GM21381 (cell line): ENCODE results near the gene GRB10.
"Not testable (repeated sequence)": the region's sequence is repeated elsewhere in the genome, so short reads cannot be mapped to it uniquely, and the experiment has no call there.

Source experiments
- ATAC-seq: cut with Tn5 transposase; IDR thresholded peaks from one replicate; pipeline ENCODE4 v1.9.1; 2021; ENCODE audit warnings: mild to moderate bottlenecking, moderate library complexity; ENCODE audit not compliant: unreplicated experiment

The GRB10 gene

GRCh38 chr7:50779427-50779826 is 3.3 kb downstream of the GRB10 start:
- ATAC-seq, result no peak

GRCh38 chr7:50778189-50778588 is 4.5 kb downstream of the GRB10 start:
- no peak for ATAC-seq

GRCh38 chr7:50775836-50776235 is 6.9 kb downstream of the GRB10 start:
- ATAC-seq, result no peak

- no peak for ATAC-seq
Measured at GRCh38 chr7:50775231-50775630, 7.5 kb downstream of the GRB10 start.

- no peak for ATAC-seq
Measured at GRCh38 chr7:50774319-50774718, 8.4 kb downstream of the GRB10 start.

GRCh38 chr7:50773071-50773470 is 9.6 kb downstream of the GRB10 start:
- ATAC-seq, result not testable (repeated sequence)

GRCh38 chr7:50771120-50772002 is 11.3 kb downstream of the GRB10 start:
- ATAC-seq, result no peak

- ATAC-seq, result no peak
Measured at GRCh38 chr7:50768485-50769474, 13.9 kb downstream of the GRB10 start.

- ATAC-seq, result no peak
Measured at GRCh38 chr7:50766849-50767207, 15.9 kb downstream of the GRB10 start.

GRCh38 chr7:50766106-50766848 is 16.4 kb downstream of the GRB10 start:
- ATAC-seq, result no peak

GRCh38 chr7:50762337-50762736 is 20.4 kb downstream of the GRB10 start:
- ATAC-seq, result no peak

- no peak for ATAC-seq
Measured at GRCh38 chr7:50761713-50762112, 21.0 kb downstream of the GRB10 start.

GRCh38 chr7:50757703-50758390 is 24.8 kb downstream of the GRB10 start:
- ATAC-seq, result no peak

- no peak for ATAC-seq
Measured at GRCh38 chr7:50756180-50756579, 26.5 kb downstream of the GRB10 start.

GRCh38 chr7:50754684-50755083 is 28.0 kb downstream of the GRB10 start:
- no peak for ATAC-seq

- ATAC-seq, result no peak
Measured at GRCh38 chr7:50754241-50754640, 28.5 kb downstream of the GRB10 start.

GRCh38 chr7:50752422-50752821 is 30.3 kb downstream of the GRB10 start:
- ATAC-seq, result no peak

- no peak for ATAC-seq
Measured at GRCh38 chr7:50751146-50751545, 31.6 kb downstream of the GRB10 start.

- ATAC-seq, result no peak
Measured at GRCh38 chr7:50749896-50750295, 32.8 kb downstream of the GRB10 start.

- no peak for ATAC-seq
Measured at GRCh38 chr7:50748472-50748871, 34.2 kb downstream of the GRB10 start.
